ENCODE measurements around the gene TACR2. TPM values are rescaled to one million over a fixed set of nuclear protein-coding genes. Genes with fewer than 3 reads are reported as not detected.
A peak's percentile ranks its signal among the peaks of the same experiment; 100 is the strongest.

The TACR2 gene
- total and polyA plus RNA-seq, 7 experiments from 2014 or later: 0.44 to 0.47 TPM; not detected in 5

DNA sequence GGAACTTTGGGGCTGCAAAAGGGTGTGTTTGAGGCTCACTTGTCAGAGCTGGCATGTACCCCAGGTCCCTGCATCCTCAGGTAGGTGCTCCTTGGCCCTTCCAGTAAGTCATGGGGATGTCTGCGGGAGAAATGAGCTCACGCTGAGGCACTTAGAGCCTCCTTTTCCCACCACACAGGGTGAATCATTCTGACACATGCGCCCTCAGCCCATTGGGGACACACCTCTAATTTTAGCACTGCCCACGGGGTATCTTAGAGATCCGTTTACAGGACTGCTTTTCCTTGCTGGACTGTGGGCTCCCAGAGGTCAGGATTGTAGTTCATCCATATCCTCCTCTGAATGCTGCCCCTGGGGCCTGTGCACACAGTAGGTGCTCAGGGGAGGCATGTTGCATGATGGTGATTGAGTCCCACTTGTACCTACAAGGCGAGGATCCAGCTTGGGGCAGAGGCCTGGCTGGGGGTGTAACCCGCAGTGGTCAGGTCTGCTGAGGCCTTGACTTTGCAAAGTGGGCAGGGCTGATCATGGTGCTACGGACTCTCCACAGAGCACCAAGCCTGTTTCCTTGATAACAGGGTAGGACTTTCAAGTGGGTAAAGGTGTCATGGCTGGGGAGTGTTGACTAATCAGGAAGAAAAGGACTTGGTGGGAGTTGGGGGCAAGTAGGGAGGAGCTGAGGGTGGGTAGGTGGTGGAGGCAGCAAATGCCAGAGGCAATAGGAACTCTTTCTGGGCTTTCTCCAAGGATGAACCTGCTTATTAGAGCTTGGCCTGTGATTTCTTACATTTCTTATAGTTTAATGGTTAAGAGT is 40.4 kb upstream of the TACR2 start:
- no peaks in the 10 kb centered on the region for H3K4me1 ChIP-seq (ENCODE audit: control insufficient read depth in 2 of 2, insufficient read depth in 2 of 2, low read length in 2 of 2)
- peaks cover 0 to 14% (median 4%) of the 10 kb centered on the region in 5 donors for H3K27me3 Mint-ChIP-seq
- peaks cover 4 to 12% (median 8%) of the 10 kb centered on the region in 7 donors for H3K4me1 Mint-ChIP-seq
- peaks cover 0 to 2% (median 0%) of the 10 kb centered on the region in 5 donors for H3K36me3 Mint-ChIP-seq
- ChIA-PET POLR2A (no interaction called here), CTCF (interaction anchor here (0.5 kb wide), 1 partner anchor 240 kb away, joined by 3 read pairs; no protein-coding TSS in a partner anchor)
- H3K36me3 ChIP-seq (ENCODE audit: control insufficient read depth in 2 of 3, insufficient read depth in 3 of 3, low read length in 3 of 3): no peaks in the 10 kb centered on the region
- ATAC-seq (no peak), DNase-seq (no peak)
- H3K9me3 Mint-ChIP-seq: no peaks in the 10 kb centered on the region
- H3K9me3 ChIP-seq (ENCODE audit: control insufficient read depth in 2 of 3, low read length in 3 of 3): no peaks in the 10 kb centered on the region
- H3K27ac ChIP-seq (ENCODE audit: low read depth, low read length): no peak overlapping the region
- no peak overlapping the region for H3K4me3 Mint-ChIP-seq
- intact Hi-C loops (cut with micrococcal nuclease): no loop called here
- no peak overlapping the region for H3K4me3 ChIP-seq (ENCODE audit: low read length)
- H3K27ac Mint-ChIP-seq: no peak overlapping the region
- no peaks in the 10 kb centered on the region for H3K27me3 ChIP-seq (ENCODE audit: control insufficient read depth in 2 of 2, insufficient read depth in 2 of 2, low read length in 2 of 2)

DNA sequence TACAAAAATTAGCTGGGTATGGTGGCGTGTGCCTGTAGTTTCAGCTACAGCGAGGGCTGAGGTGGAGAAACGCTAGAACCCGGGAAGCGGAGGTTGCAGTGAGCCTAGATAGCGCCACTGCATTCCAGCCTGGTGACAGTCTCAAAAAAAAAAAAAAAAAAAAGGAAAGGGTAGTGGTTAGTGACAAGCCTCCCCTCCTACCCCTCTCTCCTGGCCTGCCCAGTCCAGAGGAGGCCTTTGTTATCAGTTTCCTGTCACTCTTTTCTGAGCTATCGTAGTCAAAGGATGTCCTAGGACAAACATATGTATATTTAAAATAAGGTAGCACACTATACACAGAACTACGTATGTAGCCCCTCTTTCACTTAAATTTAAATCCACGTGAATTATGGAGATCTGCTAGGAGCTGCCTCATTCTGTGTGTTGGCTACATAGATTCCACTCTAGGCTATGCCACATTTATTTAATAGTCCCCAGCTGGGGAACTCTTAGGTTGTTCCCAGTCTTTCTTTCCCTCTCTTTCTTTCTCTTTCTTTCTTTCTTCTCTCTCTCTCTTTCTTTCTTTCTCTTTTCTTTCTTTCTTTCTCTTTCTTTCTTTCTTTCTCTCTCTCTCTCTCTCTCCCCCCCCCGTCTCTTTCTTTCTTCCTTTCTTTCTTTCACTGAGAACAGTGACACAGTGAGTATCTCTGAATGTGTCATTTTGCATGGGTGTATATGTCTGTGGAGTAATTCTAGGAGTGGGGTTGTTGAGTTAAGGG is 38.5 kb upstream of the TACR2 start:
- ChIA-PET CTCF (no interaction called here), POLR2A (interaction anchor here (0.7 kb wide), 1 partner anchor 12 kb away, joined by 6 read pairs; no protein-coding TSS in a partner anchor)
- H3K27ac Mint-ChIP-seq: no peak overlapping the region
- H3K36me3 ChIP-seq (ENCODE audit: control insufficient read depth in 2 of 3, insufficient read depth in 3 of 3, low read length in 3 of 3): no peaks in the 10 kb centered on the region
- peaks cover 0 to 15% (median 5%) of the 10 kb centered on the region in 5 donors for H3K27me3 Mint-ChIP-seq
- intact Hi-C loops (cut with micrococcal nuclease): no loop called here
- H3K4me1 Mint-ChIP-seq: peaks cover 6 to 17% (median 16%) of the 10 kb centered on the region in 7 donors
- H3K4me1 ChIP-seq (ENCODE audit: control insufficient read depth in 2 of 2, insufficient read depth in 2 of 2, low read length in 2 of 2): no peaks in the 10 kb centered on the region
- H3K27ac ChIP-seq (ENCODE audit: low read depth, low read length): no peak overlapping the region
- H3K9me3 Mint-ChIP-seq: no peaks in the 10 kb centered on the region
- peak overlapping the region in 1 of 10 donors; percentile 21 for H3K4me3 Mint-ChIP-seq
- H3K4me3 ChIP-seq (ENCODE audit: low read length): no peak overlapping the region
- no peaks in the 10 kb centered on the region for H3K27me3 ChIP-seq (ENCODE audit: control insufficient read depth in 2 of 2, insufficient read depth in 2 of 2, low read length in 2 of 2)
- DNase-seq: no peak
- H3K36me3 Mint-ChIP-seq: peaks cover 0 to 4% (median 0%) of the 10 kb centered on the region in 5 donors
- no peak for ATAC-seq
- H3K9me3 ChIP-seq (ENCODE audit: control insufficient read depth in 2 of 3, low read length in 3 of 3): no peaks in the 10 kb centered on the region

DNA sequence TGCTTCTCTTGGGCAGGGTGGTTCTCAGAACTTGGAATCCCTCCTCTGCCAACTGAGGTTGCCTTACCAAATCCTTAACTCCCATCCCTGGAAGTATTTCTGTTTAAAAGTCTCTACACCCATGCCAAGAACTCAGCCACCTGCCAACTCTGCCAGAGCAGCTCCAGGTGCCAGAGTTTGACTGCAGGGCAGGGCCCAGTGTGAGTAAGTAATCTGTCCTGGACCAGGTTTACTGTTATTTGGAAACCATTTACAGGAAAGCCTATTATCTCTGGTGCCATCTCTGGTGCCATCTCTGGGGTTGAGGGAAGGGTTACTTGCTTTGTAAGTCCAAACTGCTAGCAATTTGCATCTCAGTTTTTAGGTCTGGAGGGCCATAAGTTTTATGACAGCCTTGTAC is 37.1 kb upstream of the TACR2 start:
- Mint-ChIP-seq H3K4me1 (peaks cover 13 to 23% (median 21%) of the 10 kb centered on the region in 7 donors), H3K4me3 (peak overlapping the region in 2 of 10 donors; percentile 12 to 19), H3K27ac (peak overlapping the region in 1 of 9 donors; percentile 43), H3K36me3 (peaks cover 0 to 4% (median 0%) of the 10 kb centered on the region in 5 donors), H3K9me3 (no peaks in the 10 kb centered on the region), H3K27me3 (peaks cover 0 to 15% (median 5%) of the 10 kb centered on the region in 5 donors)
- peaks cover 0 to 6% of the 10 kb centered on the region in 2 donors for H3K4me1 ChIP-seq (ENCODE audit: control insufficient read depth in 2 of 2, insufficient read depth in 2 of 2, low read length in 2 of 2)
- DNase-seq: no peak
- no peak overlapping the region for H3K27ac ChIP-seq (ENCODE audit: low read depth, low read length)
- CTCF ChIA-PET: no interaction called here
- H3K27me3 ChIP-seq (ENCODE audit: control insufficient read depth in 2 of 2, insufficient read depth in 2 of 2, low read length in 2 of 2): no peaks in the 10 kb centered on the region
- POLR2A ChIA-PET: no interaction called here
- no peak overlapping the region for H3K4me3 ChIP-seq (ENCODE audit: low read length)
- intact Hi-C loops (cut with micrococcal nuclease): no loop called here
- H3K36me3 ChIP-seq (ENCODE audit: control insufficient read depth in 2 of 3, insufficient read depth in 3 of 3, low read length in 3 of 3): no peaks in the 10 kb centered on the region
- no peaks in the 10 kb centered on the region for H3K9me3 ChIP-seq (ENCODE audit: control insufficient read depth in 2 of 3, low read length in 3 of 3)
- ATAC-seq: no peak

DNA sequence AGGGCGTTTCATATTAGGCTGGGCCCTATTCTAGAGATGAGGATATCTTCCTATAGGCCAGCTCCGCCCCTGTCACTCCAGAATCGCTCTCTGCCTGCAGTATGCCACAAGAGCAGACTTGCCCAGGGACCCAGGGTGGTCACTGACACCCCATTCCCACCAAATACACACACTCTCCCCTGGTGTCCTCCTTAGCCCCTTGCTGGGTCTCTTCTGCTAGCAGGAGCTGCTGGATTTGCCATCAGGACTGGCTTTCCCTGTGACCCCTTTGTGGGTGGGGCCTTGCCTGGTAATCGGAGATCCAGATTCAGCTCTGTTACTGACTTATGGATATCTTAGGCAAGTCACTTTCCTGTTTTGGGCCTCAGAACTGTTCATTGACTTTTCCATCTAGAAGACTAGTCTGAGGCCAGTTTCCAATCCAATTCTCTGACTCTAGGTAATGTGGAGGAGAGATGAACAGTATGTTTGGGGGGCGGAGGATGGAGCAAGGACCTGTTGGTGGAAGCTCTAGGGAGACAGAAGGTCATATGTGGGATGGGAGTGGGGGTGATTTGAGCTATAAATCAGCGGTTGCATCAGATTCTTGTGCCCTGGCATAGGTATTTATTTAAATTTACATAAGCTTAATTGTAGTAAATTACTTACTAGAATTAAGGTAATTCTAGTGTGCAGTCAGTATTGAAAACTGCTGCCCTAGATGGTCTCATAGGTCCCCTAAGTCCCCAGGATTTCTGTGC is 36.1 kb upstream of the TACR2 start:
- H3K4me3 Mint-ChIP-seq: peak overlapping the region; percentile 56 to 91 (median 80)
- H3K9me3 Mint-ChIP-seq: peaks cover 0 to 1% (median 0%) of the 10 kb centered on the region in 11 donors
- peak overlapping the region in 3 of 9 donors; percentile 3 to 67 (median 31) for H3K27ac Mint-ChIP-seq
- ChIA-PET POLR2A (interaction anchor here (0.7 to 0.9 kb wide), 2 partner anchors 41 to 45 kb away, joined by 3 to 4 read pairs; no protein-coding TSS in a partner anchor), CTCF (no interaction called here)
- Histone ChIP-seq H3K4me1 (ENCODE audit: control insufficient read depth in 2 of 2, insufficient read depth in 2 of 2, low read length in 2 of 2) (peaks cover 0 to 6% of the 10 kb centered on the region in 2 donors), H3K27ac (ENCODE audit: low read depth, low read length) (no peak overlapping the region), H3K36me3 (ENCODE audit: control insufficient read depth in 2 of 3, insufficient read depth in 3 of 3, low read length in 3 of 3) (no peaks in the 10 kb centered on the region), H3K4me3 (ENCODE audit: low read length) (no peak overlapping the region), H3K9me3 (ENCODE audit: control insufficient read depth in 2 of 3, low read length in 3 of 3) (no peaks in the 10 kb centered on the region), H3K27me3 (ENCODE audit: control insufficient read depth in 2 of 2, insufficient read depth in 2 of 2, low read length in 2 of 2) (no peaks in the 10 kb centered on the region)
- peaks cover 0 to 4% (median 0%) of the 10 kb centered on the region in 5 donors for H3K36me3 Mint-ChIP-seq
- H3K4me1 Mint-ChIP-seq: peaks cover 13 to 28% (median 22%) of the 10 kb centered on the region in 7 donors
- H3K27me3 Mint-ChIP-seq: peaks cover 0 to 15% (median 5%) of the 10 kb centered on the region in 5 donors
- DNase-seq (no peak), ATAC-seq (no peak)
- intact Hi-C loops (cut with micrococcal nuclease): no loop called here

DNA sequence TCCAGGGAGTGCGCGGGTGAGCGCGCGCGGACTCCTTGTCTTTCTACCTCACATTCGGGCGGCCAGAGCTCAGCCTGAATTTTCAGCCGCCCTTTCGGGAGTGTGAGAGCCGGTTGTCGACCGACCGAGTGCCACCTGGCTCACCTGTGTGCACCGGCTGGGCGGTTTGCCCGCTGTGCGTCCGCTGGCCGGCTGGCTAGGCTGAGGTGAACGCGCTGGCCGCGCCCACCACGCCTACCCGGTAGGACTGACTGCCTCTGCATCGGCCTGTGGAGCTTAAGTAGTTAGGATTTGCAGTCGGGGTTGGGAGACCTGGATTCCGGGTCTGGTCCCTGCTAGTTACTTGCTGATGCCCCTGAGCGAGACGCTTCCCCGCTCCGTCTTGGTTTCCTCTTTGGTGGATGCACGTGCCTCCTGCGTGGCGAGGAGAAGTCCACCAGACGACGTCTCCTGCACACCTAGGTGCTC is 35.1 kb upstream of the TACR2 start:
- ATAC-seq (no peak), DNase-seq (peak in 2 of 9 donors; percentile 12 to 15)
- intact Hi-C loops (cut with micrococcal nuclease): loop anchor here in 1 of 2 donors (1.0 kb wide), 3 partner anchors 26 to 55 kb away; no protein-coding TSS in a partner anchor
- Histone ChIP-seq H3K36me3 (ENCODE audit: control insufficient read depth in 2 of 3, insufficient read depth in 3 of 3, low read length in 3 of 3) (no peaks in the 10 kb centered on the region), H3K4me3 (ENCODE audit: low read length) (peak overlapping the region; percentile 67), H3K4me1 (ENCODE audit: control insufficient read depth in 2 of 2, insufficient read depth in 2 of 2, low read length in 2 of 2) (peaks cover 0 to 6% of the 10 kb centered on the region in 2 donors), H3K27ac (ENCODE audit: low read depth, low read length) (peak overlapping the region; percentile 49), H3K9me3 (ENCODE audit: control insufficient read depth in 2 of 3, low read length in 3 of 3) (no peaks in the 10 kb centered on the region), H3K27me3 (ENCODE audit: control insufficient read depth in 2 of 2, insufficient read depth in 2 of 2, low read length in 2 of 2) (no peaks in the 10 kb centered on the region)
- peaks cover 0 to 1% (median 0%) of the 10 kb centered on the region in 11 donors for H3K9me3 Mint-ChIP-seq
- H3K36me3 Mint-ChIP-seq: peaks cover 0 to 4% (median 0%) of the 10 kb centered on the region in 5 donors
- ChIA-PET POLR2A (no interaction called here), CTCF (interaction anchor here (0.6 kb wide), 1 partner anchor 20 kb away, joined by 3 read pairs; no protein-coding TSS in a partner anchor)
- H3K27ac Mint-ChIP-seq: peak overlapping the region in 3 of 9 donors; percentile 38 to 82 (median 69)
- peaks cover 0 to 15% (median 5%) of the 10 kb centered on the region in 5 donors for H3K27me3 Mint-ChIP-seq
- peak overlapping the region; percentile 80 to 92 (median 87) for H3K4me3 Mint-ChIP-seq
- peaks cover 13 to 28% (median 22%) of the 10 kb centered on the region in 7 donors for H3K4me1 Mint-ChIP-seq
